DOHH2 (cell line): ENCODE data around the gene ATP8B1.

ENCODE experiments used
- H3F3A ChIP-seq: fragments of 200-600 bp; sonication (generic), shearing (Covaris generic); 2 replicates; pipeline ENCODE4 v1.6.0; 2016; ENCODE audit warnings: antibody characterized with exemption, mild to moderate bottlenecking; ENCODE audit not compliant: control insufficient read depth, insufficient read depth
- H3K27ac ChIP-seq: fragments of 200-600 bp; sonication (generic); 2 replicates; pipeline ENCODE4 v1.5.1; 2014; ENCODE audit warnings: low read depth, mild to moderate bottlenecking, low read length, moderate library complexity
- H3K27me3 ChIP-seq: fragments of 200-600 bp; sonication (generic); 2 replicates; pipeline ENCODE4 v1.6.1; 2014; ENCODE audit warnings: mild to moderate bottlenecking, low read length, mixed read lengths; ENCODE audit not compliant: control insufficient read depth
- H3K36me3 ChIP-seq: fragments of 200-600 bp; sonication (generic); 2 replicates; pipeline ENCODE4 v1.6.1; 2014; ENCODE audit warnings: mild to moderate bottlenecking, low read length, moderate library complexity, mixed read lengths; ENCODE audit not compliant: control insufficient read depth
- H3K4me1 ChIP-seq: fragments of 200-600 bp; sonication (generic); 2 replicates; pipeline ENCODE4 v1.6.1; 2014; ENCODE audit warnings: mild to moderate bottlenecking, low read length, mixed read lengths; ENCODE audit not compliant: control insufficient read depth
- H3K4me2 ChIP-seq: fragments of 200-600 bp; sonication (generic); 2 replicates; pipeline ENCODE4 v1.6.0; 2014; ENCODE audit warnings: mild to moderate bottlenecking, low read length, moderate library complexity
- H3K4me3 ChIP-seq: fragments of 200-600 bp; sonication (generic); 2 replicates; pipeline ENCODE4 v1.5.1; 2014; ENCODE audit warnings: mild to moderate bottlenecking, low read length, mixed read lengths
- H3K79me2 ChIP-seq: fragments of 200-600 bp; sonication (generic); 2 replicates; pipeline ENCODE4 v1.6.1; 2014; ENCODE audit warnings: mild to moderate bottlenecking, low read length, mixed read lengths; ENCODE audit not compliant: control insufficient read depth
- H3K9me2 ChIP-seq: fragments of 200-600 bp; sonication (generic); replicated peaks from 2 replicates; pipeline ENCODE4 v1.6.1; 2014; ENCODE audit warnings: mild to moderate bottlenecking, low read length, mixed read lengths; ENCODE audit not compliant: control insufficient read depth
- H3K9me3 ChIP-seq: fragments of 200-600 bp; sonication (generic); 2 replicates; pipeline ENCODE4 v1.6.1; 2014; ENCODE audit warnings: antibody characterized with exemption, low read length, mixed read lengths; ENCODE audit not compliant: control insufficient read depth, insufficient read depth
- H4K20me1 ChIP-seq: fragments of 200-600 bp; sonication (generic); 2 replicates; pipeline ENCODE4 v1.6.0; 2014; ENCODE audit warnings: low read depth, mild to moderate bottlenecking, antibody characterized with exemption, low read length, moderate library complexity; ENCODE audit not compliant: control insufficient read depth, insufficient read depth
- CTCF ChIP-seq: fragments of 200-600 bp; sonication (generic); IDR thresholded peaks from one replicate; pipeline ENCODE4 v1.5.1; 2014; ENCODE audit warnings: antibody characterized with exemption, mild to moderate bottlenecking, low read depth, low read length; ENCODE audit not compliant: poor library complexity, severe bottlenecking
- EZH2phosphoT487 ChIP-seq: fragments of 200-600 bp; sonication (generic); IDR thresholded peaks from 2 replicates; pipeline ENCODE4 v1.6.1; 2017; ENCODE audit warnings: borderline replicate concordance, mild to moderate bottlenecking, antibody characterized with exemption, low read length, moderate library complexity, mixed read lengths

The ATP8B1 gene

GRCh38 chr18:57670046-57670445 is 133.1 kb downstream of the ATP8B1 start:
- Histone ChIP-seq H3K4me2 (no peak overlapping the region), H3K9me2 (no peaks in the 10 kb centered on the region), H3K79me2 (peaks cover 85% of the 10 kb centered on the region), H3K27me3 (no peaks in the 10 kb centered on the region), H3K27ac (no peak overlapping the region), H3K4me1 (peaks cover 25% of the 10 kb centered on the region), H3K9me3 (peaks cover 13% of the 10 kb centered on the region; the same call in 1 of the 2 replicates), H3F3A (no peaks in the 10 kb centered on the region), H3K4me3 (no peak overlapping the region), H3K36me3 (0 out of 2 replicates have a peak, but pooled peaks cover 4% of the 10 kb centered on the region), H4K20me1 (no peaks in the 10 kb centered on the region; the same call in 1 of the 2 replicates)
- TF ChIP-seq EZH2phosphoT487 (no peak), CTCF (no peak)

GRCh38 chr18:57668021-57668420 is 135.1 kb downstream of the ATP8B1 start:
- Histone ChIP-seq H3F3A (no peaks in the 10 kb centered on the region), H3K36me3 (0 out of 2 replicates have a peak, but pooled peaks cover 4% of the 10 kb centered on the region), H3K4me1 (peaks cover 30% of the 10 kb centered on the region), H3K4me3 (peak overlapping the region; percentile 29; the same call in 1 of the 2 replicates), H3K9me2 (no peaks in the 10 kb centered on the region), H3K79me2 (peaks cover 91% of the 10 kb centered on the region), H3K27ac (no peak overlapping the region), H3K9me3 (peaks cover 11% of the 10 kb centered on the region; the same call in 1 of the 2 replicates), H3K27me3 (no peaks in the 10 kb centered on the region), H3K4me2 (peak overlapping the region; percentile 57), H4K20me1 (no peaks in the 10 kb centered on the region; the same call in 1 of the 2 replicates)
- TF ChIP-seq EZH2phosphoT487 (no peak), CTCF (no peak)

- H3F3A ChIP-seq: no peaks in the 10 kb centered on the region
- TF ChIP-seq EZH2phosphoT487 (no peak), CTCF (no peak)
- no peaks in the 10 kb centered on the region for H3K27me3 ChIP-seq
- no peak overlapping the region for H3K27ac ChIP-seq
- peaks cover 4% of the 10 kb centered on the region; the same call in 1 of the 2 replicates for H3K9me3 ChIP-seq
- H3K79me2 ChIP-seq: peaks cover 94% of the 10 kb centered on the region
- H3K4me3 ChIP-seq: no peak overlapping the region
- H3K4me2 ChIP-seq: 0 out of 2 replicates have a peak overlapping the region, but pooled peaks have one; percentile 57
- H3K4me1 ChIP-seq: peaks cover 30% of the 10 kb centered on the region
- 0 out of 2 replicates have a peak, but pooled peaks cover 2% of the 10 kb centered on the region for H3K36me3 ChIP-seq
- no peaks in the 10 kb centered on the region for H3K9me2 ChIP-seq
- H4K20me1 ChIP-seq: no peaks in the 10 kb centered on the region; the same call in 1 of the 2 replicates
Measured at GRCh38 chr18:57666818-57667497, 136.2 kb downstream of the ATP8B1 start.
